Esophagus muscularis mucosa (tissue), 4 donors: ENCODE measurements around the gene STK39.

Source experiments
- EP300 ChIP-seq: sonication (generic); formaldehyde crosslinking; IDR thresholded peaks from one replicate; pipeline ENCODE4 v1.6.1; 2017; ENCODE audit warnings: antibody characterized with exemption
- POLR2A ChIP-seq: fragments of 450-650 bp; IDR thresholded peaks from one replicate; pipeline ENCODE4 v1.6.1; 2017; ENCODE audit warnings: antibody characterized with exemption, moderate library complexity, mild to moderate bottlenecking, low read depth
- POLR2AphosphoS5 ChIP-seq, 2 donors: sonication (generic); formaldehyde crosslinking; IDR thresholded peaks; one replicate each; pipeline ENCODE4 v1.6.1; 2017; ENCODE audit warnings: antibody characterized with exemption in 2 of 2
- TF ChIP-seq, protein P1 (sequence below), 3 experiments: fragments of 200-600 bp in 2 of 3; fragments of 450-650 bp in 1 of 3; sonication (generic) in 2 of 3; IDR thresholded peaks; one replicate each; pipeline ENCODE4 v1.5.1; 2017 to 2019; ENCODE audit warnings: antibody characterized with exemption in 3 of 3, mild to moderate bottlenecking in 2 of 3, moderate library complexity in 1 of 3

- no peak for TF ChIP-seq POLR2AphosphoS5 (IDR thresholded peaks at IDR 0.05)
- TF ChIP-seq EP300: no peak
- TF ChIP-seq, protein P1, sequence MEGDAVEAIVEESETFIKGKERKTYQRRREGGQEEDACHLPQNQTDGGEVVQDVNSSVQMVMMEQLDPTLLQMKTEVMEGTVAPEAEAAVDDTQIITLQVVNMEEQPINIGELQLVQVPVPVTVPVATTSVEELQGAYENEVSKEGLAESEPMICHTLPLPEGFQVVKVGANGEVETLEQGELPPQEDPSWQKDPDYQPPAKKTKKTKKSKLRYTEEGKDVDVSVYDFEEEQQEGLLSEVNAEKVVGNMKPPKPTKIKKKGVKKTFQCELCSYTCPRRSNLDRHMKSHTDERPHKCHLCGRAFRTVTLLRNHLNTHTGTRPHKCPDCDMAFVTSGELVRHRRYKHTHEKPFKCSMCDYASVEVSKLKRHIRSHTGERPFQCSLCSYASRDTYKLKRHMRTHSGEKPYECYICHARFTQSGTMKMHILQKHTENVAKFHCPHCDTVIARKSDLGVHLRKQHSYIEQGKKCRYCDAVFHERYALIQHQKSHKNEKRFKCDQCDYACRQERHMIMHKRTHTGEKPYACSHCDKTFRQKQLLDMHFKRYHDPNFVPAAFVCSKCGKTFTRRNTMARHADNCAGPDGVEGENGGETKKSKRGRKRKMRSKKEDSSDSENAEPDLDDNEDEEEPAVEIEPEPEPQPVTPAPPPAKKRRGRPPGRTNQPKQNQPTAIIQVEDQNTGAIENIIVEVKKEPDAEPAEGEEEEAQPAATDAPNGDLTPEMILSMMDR (IDR thresholded peaks at IDR 0.05): no peak
- no peak for TF ChIP-seq POLR2A
Measured at GRCh38 chr2:168096158-168096557, 151.2 kb downstream of the STK39 start.
